ENCODE results near the gene HABP2. TPM values are rescaled to one million over a fixed set of nuclear protein-coding genes. Genes with fewer than 3 reads are reported as not detected.

Gene HABP2
- polyA plus RNA-seq, 4 donors, result 0.39 to 1.6 (median 0.69) TPM

DNA sequence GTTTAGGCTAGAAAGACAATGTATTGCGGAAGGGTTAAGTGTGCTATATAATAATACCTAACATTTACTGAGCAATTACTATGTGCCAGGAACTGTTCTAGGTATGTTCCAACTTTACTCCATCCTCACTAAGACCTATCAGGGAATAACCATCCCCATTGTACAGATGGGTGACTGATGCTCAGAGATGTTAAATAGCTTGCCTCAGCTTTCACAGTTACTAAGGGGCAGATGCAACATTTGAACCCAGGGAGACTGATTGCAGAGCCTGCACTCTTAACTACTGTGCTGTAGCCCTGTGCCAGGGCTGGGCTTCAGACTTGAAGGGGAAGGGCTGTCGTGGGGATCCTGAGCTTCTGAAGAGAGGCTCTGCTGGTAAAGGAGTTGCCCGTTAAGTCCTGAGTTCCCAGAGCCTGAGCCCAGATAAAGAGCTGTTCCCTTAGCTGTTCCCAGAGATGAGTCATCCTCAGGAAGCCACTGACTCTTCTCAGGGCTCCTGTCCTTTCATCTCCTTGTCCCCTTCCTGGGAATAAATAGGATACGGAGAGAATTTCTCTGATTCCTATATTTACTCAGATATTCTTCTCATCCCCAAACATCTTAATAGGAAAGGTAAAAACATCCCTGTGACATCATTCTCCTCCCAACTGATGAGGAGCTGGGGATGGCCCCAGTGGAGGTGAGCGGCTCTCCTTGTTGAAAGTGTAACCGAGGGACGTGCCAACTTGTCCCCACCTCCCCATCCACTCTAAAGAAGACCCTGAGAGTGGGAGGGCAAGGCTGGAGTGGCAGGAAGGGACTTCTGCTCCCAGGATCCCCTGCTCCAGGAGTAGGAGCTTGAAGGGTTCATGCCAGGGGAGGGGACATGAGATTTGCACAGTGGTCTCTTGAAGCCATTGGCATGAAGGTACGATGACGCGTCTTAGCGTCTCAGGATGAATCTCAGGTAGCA lies 28.0 kb upstream of the HABP2 start:
- DNase-seq (ENCODE audit: low read depth in 4 of 4, low spot score in 2 of 4), result no peak

DNA sequence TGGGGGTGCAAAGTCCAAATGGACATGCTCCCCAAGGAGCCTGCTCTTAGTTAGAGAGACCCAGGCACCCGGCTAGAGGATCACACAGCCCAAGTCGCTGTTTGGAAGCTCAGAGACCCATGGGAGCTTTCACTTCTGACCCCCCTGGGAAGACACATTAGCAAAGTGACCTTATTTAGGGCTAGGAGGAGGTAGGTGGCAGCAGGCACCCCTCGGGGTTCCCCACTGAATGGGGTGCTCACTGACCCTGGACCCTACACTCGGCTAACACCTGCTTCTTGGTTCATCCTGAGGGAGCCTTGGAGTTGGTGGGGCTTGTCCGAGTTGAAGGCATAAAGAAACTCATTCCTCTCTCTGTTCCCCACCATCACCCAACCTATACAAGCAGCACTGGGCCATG lies 27.1 kb upstream of the HABP2 start:
- no peak for DNase-seq (ENCODE audit: low read depth in 4 of 4, low spot score in 2 of 4)

DNA sequence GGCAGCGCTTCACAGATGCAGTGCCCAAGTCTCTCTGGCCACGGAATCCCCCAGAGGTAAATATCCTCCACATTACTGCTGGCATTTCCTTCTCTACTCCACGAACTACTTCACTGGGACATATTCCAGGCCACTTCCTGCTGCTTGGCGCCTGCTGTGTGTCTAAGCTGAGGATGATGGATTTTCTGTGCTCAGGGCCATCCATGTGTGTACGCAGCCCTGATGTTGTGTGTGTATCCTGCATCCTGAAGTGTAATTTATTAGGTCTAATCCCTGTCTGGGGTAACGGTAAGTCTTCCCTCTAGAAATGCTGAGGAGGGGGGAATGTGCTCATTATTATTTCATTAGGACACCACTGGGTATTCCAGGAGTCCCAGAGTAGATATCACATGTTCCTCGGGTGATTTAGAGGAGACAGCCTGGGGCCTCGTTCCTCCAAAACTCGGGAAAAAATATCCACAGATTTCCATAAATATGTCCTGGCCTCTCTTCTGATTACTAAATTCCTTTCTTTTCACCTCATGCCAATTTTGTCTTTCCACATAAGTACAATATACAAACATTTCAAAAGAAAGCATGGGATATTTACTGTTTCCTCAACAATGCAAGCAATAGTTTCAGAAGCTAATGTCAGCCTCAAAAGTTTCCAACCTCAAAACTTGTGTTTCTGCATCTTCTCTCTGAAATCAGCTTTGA lies 25.5 kb upstream of the HABP2 start:
- DNase-seq (ENCODE audit: low read depth in 4 of 4, low spot score in 2 of 4), result no peak

DNA sequence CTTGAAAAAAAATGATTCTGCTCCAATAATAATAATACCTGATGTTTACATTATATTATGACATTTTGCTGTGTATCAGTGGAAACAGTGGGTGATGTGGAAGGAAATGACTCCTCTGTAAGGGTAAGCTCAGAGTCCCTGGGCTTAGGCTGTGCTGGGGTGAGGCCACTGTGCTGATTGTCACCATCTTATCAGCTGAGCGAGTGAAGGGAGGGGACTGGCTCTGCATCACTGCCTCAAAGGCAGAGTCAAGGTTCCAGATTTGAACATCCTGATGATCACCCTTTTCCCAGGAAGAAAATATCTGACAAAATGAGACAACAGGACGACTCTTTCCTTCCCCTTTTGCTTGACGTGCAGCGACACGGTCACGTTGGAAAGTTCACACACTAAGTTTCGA lies 24.0 kb upstream of the HABP2 start:
- DNase-seq (ENCODE audit: low read depth in 4 of 4, low spot score in 2 of 4), result no peak

DNA sequence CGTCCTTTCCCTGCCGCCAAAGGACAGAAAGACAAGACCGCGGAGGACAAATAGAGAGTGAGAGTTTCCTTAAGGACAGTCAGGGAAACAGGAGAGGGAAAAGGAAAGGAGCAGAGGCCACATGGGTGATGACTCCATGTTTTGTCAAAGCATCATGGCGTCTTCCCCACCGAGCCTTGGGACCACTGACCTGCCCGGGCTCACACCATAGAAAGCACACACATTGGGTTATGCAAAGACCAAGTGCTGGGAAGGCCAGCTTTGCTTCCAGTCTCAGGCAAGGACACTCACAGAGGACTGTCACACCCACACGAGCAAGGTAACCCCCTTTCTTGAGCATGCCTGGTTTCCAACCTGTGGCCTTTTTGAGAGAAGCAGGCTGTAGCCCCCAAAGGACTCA lies 23.3 kb upstream of the HABP2 start:
- DNase-seq (ENCODE audit: low read depth in 4 of 4, low spot score in 2 of 4), result no peak

DNA sequence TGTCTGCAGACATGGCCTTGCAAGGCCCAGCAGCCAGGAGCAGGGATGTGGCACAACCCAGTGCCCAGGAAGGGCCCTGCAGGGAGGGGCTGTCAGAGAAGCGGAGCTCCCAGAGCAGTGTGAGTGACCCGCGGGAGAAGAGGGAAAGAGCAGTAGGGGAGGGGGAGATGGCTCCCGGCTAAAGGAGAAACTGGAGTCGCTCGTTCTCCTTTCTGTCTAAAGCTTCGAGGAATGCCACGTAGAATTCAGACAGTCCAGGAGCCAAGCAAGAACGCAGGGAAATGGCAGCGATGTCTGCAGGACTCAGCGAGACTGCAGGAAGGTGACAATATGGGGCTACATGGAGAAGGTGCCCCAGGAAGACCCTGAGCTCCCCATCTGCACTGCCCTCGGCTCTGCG lies 22.4 kb upstream of the HABP2 start:
- no peak for DNase-seq (ENCODE audit: low read depth in 4 of 4, low spot score in 2 of 4)

DNA sequence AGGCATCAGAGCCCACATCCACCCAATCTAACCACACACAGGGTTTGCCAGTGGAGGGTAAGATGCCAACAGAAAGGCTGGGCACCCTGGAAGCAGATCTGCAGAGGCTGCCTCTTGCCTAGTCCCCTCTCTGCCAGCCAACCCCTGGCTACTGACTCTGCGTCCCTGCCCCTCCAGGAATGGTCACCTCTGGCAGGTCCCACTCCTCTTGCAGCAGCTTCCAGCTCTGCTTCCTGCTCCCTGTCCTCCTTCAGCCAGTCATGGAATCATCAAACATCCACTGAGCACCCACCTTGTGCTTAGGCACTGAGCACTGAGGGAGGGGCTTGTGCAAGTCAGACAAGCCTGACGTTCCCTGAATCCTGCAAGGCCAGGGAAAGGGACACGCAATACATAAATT lies 20.1 kb upstream of the HABP2 start:
- DNase-seq (ENCODE audit: low read depth in 4 of 4, low spot score in 2 of 4), result no peak

DNA sequence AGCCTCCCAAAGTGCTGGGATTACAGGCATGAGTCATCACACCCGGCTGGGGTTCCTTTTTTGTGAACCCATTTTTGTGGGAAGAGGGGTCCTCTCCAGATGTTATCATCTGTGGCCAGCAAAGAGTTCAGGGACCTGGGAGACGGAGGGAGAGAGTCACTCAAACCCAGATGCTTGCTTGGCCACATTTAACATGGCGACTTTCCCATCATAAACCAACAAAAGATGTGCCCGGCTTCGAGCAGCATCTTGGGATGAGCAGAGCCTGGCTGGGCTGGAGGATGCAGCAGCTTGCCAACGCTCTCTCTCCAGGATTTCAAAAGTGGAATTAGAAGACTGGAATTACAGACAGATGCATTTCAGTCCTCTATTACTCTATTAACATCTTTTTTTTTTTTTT lies 19.1 kb upstream of the HABP2 start:
- no peak for DNase-seq (ENCODE audit: low read depth in 4 of 4, low spot score in 2 of 4)

DNA sequence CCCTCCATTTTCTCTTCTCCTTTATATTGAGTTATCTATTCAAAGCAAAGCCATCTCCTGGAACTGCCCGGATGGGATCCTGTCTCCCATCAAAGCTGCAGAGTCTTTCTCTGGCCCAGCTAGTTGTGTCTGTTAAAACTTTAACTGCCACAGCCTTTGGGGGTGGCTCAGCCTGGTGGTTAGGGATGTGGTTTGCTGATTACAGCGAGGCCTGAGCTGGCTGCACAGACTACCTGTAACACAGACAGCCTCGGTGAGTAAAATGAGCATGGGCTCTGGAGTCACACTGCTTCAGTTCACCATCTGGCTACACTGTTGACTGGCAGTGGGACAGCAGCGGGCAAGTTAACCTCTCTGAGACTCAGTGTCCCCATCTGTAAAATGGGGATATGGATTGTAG lies 18.4 kb upstream of the HABP2 start:
- DNase-seq (ENCODE audit: low read depth in 4 of 4, low spot score in 2 of 4), result no peak

DNA sequence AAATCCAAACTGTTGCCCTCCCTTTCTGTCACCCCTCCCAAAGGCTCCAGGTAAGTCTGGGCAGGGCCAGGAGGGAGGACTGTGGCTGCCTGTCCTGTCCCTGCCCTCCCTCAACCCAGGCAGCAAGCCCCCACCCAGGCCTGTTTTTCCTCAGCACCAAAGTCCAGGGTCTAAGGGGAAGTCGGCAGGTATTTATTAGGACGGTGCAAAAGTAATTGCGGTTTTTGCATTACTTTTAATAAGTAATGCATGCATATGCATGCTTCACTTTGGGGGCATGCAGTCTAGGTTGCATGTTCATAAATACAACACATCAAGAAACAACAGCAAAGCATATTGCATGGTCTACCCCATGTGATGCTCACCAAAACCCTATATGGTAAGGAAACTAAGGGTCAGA lies 15.2 kb upstream of the HABP2 start:
- no peak for DNase-seq (ENCODE audit: low read depth in 4 of 4, low spot score in 2 of 4)

DNA sequence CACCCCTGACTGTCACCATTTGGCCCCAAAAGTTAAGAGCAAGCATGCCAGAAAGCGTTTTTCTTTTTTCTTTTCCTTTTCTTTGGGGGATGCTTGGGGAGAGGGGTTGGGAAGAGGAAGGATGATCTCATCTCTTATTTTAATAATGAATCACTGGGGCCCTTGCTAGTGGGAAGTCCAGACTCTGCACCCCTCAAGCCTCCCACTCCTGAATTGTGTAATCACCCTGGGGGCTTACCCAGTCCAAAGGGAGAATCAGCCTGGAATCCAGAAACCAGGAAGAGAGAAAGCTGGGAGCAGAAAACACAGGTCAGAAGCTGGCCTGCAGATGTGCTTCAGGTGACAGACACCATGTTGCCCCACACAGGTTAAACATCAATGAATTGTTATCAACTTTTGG lies 14.7 kb upstream of the HABP2 start:
- DNase-seq (ENCODE audit: low read depth in 4 of 4, low spot score in 2 of 4), result no peak

DNA sequence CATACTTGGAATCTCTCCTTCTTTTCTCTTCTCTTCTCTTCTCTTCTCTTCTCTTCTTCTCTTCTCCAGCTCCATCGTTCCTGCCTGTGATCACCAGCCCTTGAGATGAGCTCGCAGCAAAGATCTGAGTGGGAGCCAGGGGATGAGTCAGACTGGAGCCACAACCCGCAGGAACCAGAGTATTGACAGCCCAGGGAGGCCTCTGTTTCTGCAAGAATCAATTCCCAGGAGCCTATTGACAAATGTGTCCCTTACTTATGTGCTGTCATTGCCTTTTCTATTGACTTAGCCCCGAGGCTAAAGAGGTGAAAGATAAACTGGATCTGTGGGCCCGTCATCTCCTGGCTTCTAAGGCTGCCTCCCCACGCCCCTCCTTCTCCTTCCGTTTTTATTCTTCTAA lies 13.1 kb upstream of the HABP2 start:
- no peak for DNase-seq (ENCODE audit: low read depth in 4 of 4, low spot score in 2 of 4)

DNA sequence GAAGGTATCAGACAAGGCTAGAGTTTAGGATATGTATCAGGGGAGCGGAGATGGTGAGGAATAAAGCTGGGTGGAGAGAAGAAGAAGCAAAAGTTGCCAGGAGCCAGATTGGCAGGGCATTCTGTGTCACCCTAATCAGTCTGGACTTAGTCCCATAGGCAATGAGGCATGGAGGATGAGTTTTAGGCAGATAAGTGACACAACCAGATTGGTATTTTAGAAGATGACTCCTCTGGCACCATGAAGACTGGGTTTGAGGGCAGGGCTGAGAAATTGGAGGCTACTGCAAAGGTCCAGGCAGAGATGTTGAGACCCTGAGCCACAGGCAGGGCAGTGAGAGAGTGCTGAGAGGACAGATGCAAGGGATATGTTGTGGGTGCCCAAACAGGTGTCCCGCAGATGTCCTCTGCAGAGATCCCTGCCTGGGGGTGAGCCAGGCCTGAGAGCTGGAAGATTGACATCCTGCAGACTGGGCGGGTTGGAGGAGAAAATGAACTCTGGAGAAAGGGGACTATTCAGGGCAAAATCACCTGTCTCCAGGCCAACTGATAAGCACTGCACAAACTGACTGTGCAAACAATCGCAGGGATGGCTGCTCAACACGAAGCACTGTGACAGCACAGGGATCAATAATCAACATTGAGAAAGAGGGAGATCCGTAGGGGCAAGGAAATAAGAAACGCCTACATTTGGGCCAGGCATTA lies 11.9 kb upstream of the HABP2 start:
- no peak for DNase-seq (ENCODE audit: low read depth in 4 of 4, low spot score in 2 of 4)

DNA sequence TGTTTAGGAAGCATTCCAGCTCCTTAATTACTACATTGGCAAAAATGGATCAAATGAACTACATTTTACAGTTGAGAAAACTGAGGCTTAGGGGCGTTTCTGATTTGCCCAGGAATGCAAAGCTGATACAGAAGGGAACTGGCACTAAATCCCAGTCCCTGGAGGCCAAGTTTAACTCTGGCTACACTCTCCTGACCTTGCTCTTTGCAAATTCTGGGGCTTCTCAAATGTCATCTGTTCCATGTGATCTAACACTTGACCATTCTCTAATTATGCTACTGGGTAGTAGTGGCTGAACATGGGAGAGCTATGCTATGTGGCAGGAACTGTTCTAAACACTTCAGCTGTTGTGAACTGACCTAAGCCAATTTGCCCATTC lies 11.3 kb upstream of the HABP2 start:
- no peak for DNase-seq (ENCODE audit: low read depth in 4 of 4, low spot score in 2 of 4)

DNA sequence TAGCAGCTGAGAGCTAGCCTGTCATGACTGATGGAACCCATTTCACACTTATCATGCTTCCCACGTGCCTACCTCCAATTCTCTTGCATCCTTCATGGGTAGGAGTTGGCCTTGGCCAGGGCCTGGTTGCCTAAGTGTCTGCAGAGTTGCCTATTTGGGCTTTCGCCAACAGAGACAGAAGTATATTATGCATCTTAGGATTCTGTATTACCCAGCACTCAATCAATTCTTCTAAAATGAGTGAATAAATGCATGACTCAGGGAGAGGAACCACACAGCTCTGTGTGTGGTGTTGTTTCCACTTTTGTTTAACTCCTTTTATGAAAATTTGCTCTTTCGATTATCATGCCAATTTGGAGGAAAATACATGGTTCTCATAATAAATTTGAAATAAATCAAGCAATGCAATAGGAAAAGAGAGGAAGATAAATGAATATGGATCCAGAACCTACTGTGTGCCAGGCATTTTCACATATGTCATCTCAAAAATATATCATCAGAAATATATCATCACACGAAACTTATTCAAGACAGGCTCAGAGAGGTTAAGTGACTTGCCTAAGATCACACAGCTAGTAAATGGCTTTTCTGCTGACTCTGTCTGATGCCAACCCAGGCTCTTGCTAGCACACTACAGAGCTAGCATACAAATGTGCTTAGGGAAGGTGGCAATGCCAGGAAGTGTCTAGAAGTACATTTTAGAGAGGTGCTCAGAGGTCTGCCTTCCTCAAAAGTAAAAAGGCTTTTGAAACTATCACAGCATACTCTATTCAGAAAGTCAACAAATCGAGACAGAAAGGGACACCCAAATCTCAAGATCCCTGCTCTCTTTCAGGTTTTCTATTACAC lies 9.5 kb upstream of the HABP2 start:
- DNase-seq (ENCODE audit: low read depth in 4 of 4, low spot score in 2 of 4), result no peak

DNA sequence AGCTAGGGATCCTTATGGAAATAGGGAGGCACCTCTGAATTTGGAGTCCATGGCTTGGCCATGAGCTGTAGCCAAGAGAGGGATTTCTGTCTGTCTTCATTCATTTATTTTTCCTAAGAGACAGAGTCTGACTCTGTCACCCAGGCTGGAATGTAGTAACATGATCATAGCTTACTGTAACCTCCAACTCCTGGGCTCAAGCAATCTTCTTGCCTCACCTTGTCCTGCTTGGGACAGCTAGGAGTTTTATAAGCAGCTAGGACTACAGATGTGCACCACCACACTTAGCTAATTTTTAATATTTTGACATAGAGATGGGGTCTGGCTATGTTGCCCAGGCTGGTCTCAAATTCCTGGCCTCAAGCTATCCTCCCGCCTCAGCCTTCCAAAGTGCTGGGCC lies 8.5 kb upstream of the HABP2 start:
- DNase-seq (ENCODE audit: low read depth in 4 of 4, low spot score in 2 of 4), result no peak

DNA sequence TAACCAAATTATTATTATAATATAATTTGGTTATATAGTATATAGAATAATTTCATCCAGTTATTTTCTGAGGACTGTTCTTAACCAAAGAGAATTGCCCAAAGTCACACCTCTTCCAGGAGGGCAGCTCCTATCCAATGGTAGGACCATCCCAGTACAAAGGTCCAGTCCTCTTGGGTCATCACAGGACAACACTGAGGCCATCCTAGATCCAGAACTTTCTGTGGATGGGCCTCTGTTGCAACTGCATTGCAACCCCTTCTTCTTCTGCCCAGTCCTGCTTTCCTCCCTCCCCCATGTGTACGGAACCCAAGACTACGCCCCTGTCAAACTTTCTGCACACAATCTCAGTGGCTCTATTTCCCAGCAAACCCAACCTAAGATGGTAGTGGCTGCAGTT lies 5.4 kb upstream of the HABP2 start:
- no peak for DNase-seq (ENCODE audit: low read depth in 4 of 4, low spot score in 2 of 4)

DNA sequence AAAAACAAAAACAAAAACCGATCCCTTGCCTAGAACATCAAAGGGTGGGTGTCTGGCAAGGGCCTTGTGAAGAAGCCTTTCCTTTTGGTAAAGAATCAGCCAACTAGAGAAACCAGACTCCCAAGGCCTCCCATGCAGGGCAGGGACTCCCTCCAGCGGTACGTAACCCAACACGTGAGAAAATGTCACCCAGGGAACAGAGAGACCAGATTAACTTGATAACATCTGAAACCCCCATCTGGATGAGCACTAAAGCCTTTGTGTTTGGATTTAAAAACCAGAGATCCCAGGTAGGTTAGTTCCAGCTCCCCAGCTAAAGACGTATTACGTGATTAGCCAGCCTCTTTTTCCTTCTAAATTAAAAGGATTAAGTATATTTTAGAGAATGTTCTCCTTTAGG lies 3.0 kb upstream of the HABP2 start:
- no peak for DNase-seq (ENCODE audit: low read depth in 4 of 4, low spot score in 2 of 4)

DNA sequence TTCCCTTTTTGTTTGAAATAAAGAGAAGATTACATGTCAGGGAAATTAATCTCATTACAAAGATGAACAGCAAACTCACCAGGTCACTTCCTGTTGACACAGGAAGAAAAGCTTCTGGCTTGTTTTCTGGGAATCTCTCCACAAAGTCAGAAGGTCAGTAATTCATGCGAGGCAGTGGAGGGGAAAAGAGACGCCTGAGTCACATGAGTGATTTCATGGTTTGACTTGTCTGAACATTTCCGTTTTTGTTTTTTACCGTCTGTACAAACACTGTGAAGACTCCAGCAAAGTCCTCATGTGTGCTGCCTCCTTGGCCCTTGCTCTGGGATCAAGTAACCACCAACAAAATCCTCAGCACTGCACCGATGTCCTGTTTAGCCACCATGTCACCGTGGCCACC lies 2.5 kb upstream of the HABP2 start:
- DNase-seq (ENCODE audit: low read depth in 4 of 4, low spot score in 2 of 4), result no peak

DNA sequence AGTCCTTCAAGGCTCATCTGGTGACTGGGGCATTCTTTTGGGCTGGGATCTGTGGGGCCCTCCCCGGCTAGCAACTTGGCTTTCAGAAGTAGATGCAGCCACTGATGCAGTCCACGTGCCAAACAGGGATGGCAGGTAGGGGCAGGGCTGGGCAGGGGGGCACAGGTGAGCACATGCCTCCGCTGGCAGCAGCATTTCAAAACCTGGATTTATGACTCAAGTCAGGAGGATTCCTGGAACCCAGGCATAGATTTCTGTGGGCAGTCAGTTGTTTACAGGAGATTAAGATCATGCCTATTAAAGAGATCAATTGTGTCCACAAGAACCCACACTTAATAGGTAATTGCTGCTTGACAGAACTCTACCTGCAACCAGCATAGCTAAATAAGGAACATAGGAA lies 839 bp upstream of the HABP2 start:
- DNase-seq (ENCODE audit: low read depth in 4 of 4, low spot score in 2 of 4), result no peak

DNA sequence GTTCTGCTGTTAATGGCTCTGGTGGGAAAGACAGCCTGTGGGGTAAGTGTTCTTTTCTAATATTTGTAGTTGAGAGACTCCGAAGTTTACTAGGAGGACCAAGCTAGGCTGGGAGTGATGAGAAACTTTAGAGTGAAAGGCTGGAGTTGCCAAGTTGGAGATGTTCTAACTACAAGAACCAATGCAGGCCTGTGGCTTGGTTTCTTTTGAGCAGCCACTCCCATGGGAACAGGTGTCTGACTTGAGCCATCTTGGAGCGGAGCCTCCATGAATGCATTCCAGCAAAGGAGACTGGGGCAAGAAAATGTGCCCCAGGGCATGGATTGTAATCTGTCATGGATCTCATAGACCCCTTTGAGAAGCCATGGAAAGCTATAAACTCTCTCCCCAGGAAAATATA lies 296 bp downstream of the HABP2 start:
- no peak for DNase-seq (ENCODE audit: low read depth in 4 of 4, low spot score in 2 of 4)
